Measurements from ENCODE around the gene TIGD7. TPM values are rescaled to one million over a fixed set of nuclear protein-coding genes. Genes with fewer than 3 reads are reported as not detected.

The TIGD7 gene
- total and polyA plus RNA-seq, 2 of the 13 experiments (the other 11 are each of a cell fraction or from before 2014, with no cell fraction given), result not detected

DNA sequence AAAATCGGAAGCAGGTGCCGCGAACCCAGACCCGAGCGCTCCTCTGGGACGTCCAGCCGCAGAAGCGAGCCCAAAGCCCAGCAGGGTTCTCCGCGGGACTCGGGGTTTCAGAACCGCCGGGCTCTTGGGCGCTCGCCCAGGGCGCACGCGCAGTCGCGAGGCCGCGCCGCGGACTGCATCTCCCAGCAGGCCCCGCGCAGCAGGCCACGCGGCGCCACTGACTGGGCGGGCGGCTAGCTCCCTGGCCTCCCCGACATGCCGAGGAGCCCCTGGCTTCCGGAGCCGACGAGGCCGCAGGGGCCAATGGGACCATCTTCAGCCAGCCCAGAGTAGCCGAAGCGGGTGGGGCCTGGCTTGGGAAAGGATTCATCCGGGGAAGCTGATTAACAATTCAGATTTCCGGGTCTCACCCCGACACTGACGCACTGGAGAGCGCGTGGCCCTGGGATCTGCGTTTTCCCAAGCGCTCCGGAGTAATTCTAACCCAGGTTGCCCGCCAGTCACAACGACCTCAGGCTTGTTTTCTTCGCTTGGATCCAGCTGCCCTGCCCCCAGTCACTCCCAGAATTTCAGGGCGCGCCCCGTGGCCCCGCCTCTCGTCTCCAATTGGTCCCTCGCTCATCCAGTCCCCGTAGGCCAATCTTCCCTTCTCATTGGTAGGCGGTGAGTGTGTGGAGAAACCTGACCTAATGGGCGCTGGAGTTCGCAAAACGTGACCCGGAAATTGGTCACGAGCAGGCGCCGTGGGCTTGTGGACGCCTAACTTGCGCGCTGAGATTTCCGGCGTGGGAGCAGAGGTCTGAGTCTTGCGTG, 22.3 kb downstream of the TIGD7 start, which contains the start of gene ZNF263 (continued):
- TF ChIP-seq, protein P1, sequence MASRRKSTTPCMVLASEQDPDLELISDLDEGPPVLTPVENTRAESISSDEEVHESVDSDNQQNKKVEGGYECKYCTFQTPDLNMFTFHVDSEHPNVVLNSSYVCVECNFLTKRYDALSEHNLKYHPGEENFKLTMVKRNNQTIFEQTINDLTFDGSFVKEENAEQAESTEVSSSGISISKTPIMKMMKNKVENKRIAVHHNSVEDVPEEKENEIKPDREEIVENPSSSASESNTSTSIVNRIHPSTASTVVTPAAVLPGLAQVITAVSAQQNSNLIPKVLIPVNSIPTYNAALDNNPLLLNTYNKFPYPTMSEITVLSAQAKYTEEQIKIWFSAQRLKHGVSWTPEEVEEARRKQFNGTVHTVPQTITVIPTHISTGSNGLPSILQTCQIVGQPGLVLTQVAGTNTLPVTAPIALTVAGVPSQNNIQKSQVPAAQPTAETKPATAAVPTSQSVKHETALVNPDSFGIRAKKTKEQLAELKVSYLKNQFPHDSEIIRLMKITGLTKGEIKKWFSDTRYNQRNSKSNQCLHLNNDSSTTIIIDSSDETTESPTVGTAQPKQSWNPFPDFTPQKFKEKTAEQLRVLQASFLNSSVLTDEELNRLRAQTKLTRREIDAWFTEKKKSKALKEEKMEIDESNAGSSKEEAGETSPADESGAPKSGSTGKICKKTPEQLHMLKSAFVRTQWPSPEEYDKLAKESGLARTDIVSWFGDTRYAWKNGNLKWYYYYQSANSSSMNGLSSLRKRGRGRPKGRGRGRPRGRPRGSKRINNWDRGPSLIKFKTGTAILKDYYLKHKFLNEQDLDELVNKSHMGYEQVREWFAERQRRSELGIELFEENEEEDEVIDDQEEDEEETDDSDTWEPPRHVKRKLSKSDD (CRISPR knock-in tag; IDR thresholded peaks at IDR 0.05; ENCODE audit: low read depth), result peak; percentile 77; the same call in 1 of the 2 replicates
- TF ChIP-seq GATAD1 (CRISPR knock-in tag; IDR thresholded peaks at IDR 0.05) (peak; percentile 97), ZNF264 (CRISPR knock-in tag; IDR thresholded peaks at IDR 0.05) (peak; percentile 52), PCBP2 (optimal IDR thresholded peaks at IDR 0.05; ENCODE audit: low read depth, low read length, poor library complexity, severe bottlenecking) (no peak), RFX3 (CRISPR knock-in tag; IDR thresholded peaks at IDR 0.05) (no peak), MTA1 (CRISPR knock-in tag; IDR thresholded peaks at IDR 0.05; ENCODE audit: borderline replicate concordance) (peak; percentile 24; the same call in 1 of the 2 replicates), NKX3-1 (CRISPR knock-in tag; IDR thresholded peaks at IDR 0.05) (peak; percentile 79), ZBTB8A (CRISPR knock-in tag; IDR thresholded peaks at IDR 0.05; ENCODE audit: borderline replicate concordance, low read depth) (no peak; the same call in 1 of the 2 replicates), HCFC1 (IDR thresholded peaks at IDR 0.05; ENCODE audit: low read depth, low read length) (peak; percentile 84), PAWR (CRISPR knock-in tag; IDR thresholded peaks at IDR 0.05; ENCODE audit: borderline replicate concordance) (no peak), LBX2 (CRISPR knock-in tag; IDR thresholded peaks at IDR 0.05; ENCODE audit: borderline replicate concordance) (no peak), ZNF766 (CRISPR knock-in tag; IDR thresholded peaks at IDR 0.05; ENCODE audit: borderline replicate concordance) (peak; percentile 21; the same call in 1 of the 2 replicates), RORA (CRISPR knock-in tag; IDR thresholded peaks at IDR 0.05) (no peak)
- TF ChIP-seq, protein P2, sequence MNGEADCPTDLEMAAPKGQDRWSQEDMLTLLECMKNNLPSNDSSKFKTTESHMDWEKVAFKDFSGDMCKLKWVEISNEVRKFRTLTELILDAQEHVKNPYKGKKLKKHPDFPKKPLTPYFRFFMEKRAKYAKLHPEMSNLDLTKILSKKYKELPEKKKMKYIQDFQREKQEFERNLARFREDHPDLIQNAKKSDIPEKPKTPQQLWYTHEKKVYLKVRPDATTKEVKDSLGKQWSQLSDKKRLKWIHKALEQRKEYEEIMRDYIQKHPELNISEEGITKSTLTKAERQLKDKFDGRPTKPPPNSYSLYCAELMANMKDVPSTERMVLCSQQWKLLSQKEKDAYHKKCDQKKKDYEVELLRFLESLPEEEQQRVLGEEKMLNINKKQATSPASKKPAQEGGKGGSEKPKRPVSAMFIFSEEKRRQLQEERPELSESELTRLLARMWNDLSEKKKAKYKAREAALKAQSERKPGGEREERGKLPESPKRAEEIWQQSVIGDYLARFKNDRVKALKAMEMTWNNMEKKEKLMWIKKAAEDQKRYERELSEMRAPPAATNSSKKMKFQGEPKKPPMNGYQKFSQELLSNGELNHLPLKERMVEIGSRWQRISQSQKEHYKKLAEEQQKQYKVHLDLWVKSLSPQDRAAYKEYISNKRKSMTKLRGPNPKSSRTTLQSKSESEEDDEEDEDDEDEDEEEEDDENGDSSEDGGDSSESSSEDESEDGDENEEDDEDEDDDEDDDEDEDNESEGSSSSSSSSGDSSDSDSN (CRISPR knock-in tag; IDR thresholded peaks at IDR 0.05), result peak; percentile 50
- TF ChIP-seq, protein P3, sequence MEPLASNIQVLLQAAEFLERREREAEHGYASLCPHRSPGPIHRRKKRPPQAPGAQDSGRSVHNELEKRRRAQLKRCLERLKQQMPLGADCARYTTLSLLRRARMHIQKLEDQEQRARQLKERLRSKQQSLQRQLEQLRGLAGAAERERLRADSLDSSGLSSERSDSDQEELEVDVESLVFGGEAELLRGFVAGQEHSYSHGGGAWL (CRISPR knock-in tag; IDR thresholded peaks at IDR 0.05), result peak; percentile 22; the same call in 1 of the 2 replicates
- TF ChIP-seq, protein P4, sequence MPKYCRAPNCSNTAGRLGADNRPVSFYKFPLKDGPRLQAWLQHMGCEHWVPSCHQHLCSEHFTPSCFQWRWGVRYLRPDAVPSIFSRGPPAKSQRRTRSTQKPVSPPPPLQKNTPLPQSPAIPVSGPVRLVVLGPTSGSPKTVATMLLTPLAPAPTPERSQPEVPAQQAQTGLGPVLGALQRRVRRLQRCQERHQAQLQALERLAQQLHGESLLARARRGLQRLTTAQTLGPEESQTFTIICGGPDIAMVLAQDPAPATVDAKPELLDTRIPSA (CRISPR knock-in tag; IDR thresholded peaks at IDR 0.05; ENCODE audit: borderline replicate concordance), result no peak; the same call in 1 of the 2 replicates
- TF ChIP-seq, protein P5, sequence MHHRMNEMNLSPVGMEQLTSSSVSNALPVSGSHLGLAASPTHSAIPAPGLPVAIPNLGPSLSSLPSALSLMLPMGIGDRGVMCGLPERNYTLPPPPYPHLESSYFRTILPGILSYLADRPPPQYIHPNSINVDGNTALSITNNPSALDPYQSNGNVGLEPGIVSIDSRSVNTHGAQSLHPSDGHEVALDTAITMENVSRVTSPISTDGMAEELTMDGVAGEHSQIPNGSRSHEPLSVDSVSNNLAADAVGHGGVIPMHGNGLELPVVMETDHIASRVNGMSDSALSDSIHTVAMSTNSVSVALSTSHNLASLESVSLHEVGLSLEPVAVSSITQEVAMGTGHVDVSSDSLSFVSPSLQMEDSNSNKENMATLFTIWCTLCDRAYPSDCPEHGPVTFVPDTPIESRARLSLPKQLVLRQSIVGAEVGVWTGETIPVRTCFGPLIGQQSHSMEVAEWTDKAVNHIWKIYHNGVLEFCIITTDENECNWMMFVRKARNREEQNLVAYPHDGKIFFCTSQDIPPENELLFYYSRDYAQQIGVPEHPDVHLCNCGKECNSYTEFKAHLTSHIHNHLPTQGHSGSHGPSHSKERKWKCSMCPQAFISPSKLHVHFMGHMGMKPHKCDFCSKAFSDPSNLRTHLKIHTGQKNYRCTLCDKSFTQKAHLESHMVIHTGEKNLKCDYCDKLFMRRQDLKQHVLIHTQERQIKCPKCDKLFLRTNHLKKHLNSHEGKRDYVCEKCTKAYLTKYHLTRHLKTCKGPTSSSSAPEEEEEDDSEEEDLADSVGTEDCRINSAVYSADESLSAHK (CRISPR knock-in tag; IDR thresholded peaks at IDR 0.05; ENCODE audit: borderline replicate concordance), result no peak
- TF ChIP-seq, protein P6, sequence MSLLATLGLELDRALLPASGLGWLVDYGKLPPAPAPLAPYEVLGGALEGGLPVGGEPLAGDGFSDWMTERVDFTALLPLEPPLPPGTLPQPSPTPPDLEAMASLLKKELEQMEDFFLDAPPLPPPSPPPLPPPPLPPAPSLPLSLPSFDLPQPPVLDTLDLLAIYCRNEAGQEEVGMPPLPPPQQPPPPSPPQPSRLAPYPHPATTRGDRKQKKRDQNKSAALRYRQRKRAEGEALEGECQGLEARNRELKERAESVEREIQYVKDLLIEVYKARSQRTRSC (CRISPR knock-in tag; IDR thresholded peaks at IDR 0.05; ENCODE audit: low read depth), result no peak

Data from HepG2 (cell line).